PFSK-1 (cell line): ENCODE data around the gene DAB2IP.

Source experiments
- FOXP2 ChIP-seq: optimal IDR thresholded peaks from 2 replicates; pipeline ENCODE3; 2011; ENCODE audit warnings: borderline replicate concordance, control low read depth, inconsistent platforms; ENCODE audit not compliant: insufficient read depth; ENCODE audit errors: extremely low read length, extremely low read depth
- POLR2AphosphoS5 ChIP-seq: IDR thresholded peaks from 2 replicates; pipeline ENCODE4 v1.6.1; 2012; ENCODE audit warnings: low read depth, mild to moderate bottlenecking, control low read depth, low read length, moderate library complexity
- REST ChIP-seq, 2 experiments: IDR thresholded peaks; 2 replicates each; pipeline versions ENCODE4 v1.6.1 to v1.8.0; 2011 to 2012; ENCODE audit warnings: low read depth in 2 of 2, low read length in 2 of 2, control low read depth in 1 of 2, inconsistent platforms in 1 of 2, mild to moderate bottlenecking in 1 of 2, moderate library complexity in 1 of 2; ENCODE audit not compliant: insufficient read depth in 1 of 2
- SIN3A ChIP-seq: IDR thresholded peaks from 2 replicates; pipeline ENCODE4 v1.6.1; 2012; ENCODE audit warnings: mild to moderate bottlenecking, low read length, moderate library complexity, borderline replicate concordance; ENCODE audit not compliant: insufficient read depth
- TAF1 ChIP-seq: IDR thresholded peaks from 2 replicates; pipeline ENCODE4 v1.6.1; 2012; ENCODE audit warnings: low read length, control low read depth, borderline replicate concordance; ENCODE audit not compliant: insufficient read depth

- TF ChIP-seq SIN3A (no peak), POLR2AphosphoS5 (no peak), TAF1 (no peak), REST (IDR thresholded peaks at IDR 0.05; ENCODE audit: insufficient read depth in 1 of 2, low read depth in 2 of 2, low read length in 2 of 2) (no peak), FOXP2 (no peak)
These were observed 10.2 kb upstream of the DAB2IP start for GRCh38 chr9:121641224-121641611.
